Fibroblast of lung (primary cell): ENCODE results near the gene FSIP1. TPM values are rescaled to one million over a fixed set of nuclear protein-coding genes. Genes with fewer than 3 reads are reported as not detected.

Experiments
- DNase-seq, 2 donors: peaks; one replicate each; pipeline versions ENCODE4 v3.0.0 to v3.0.0-alpha.2; 2010; ENCODE audit warnings: low read depth in 2 of 2
- H2AFZ ChIP-seq: 2 replicates; pipeline ENCODE4 v1.5.1; 2012; ENCODE audit warnings: low read length, control low read depth, inconsistent platforms
- H3K27ac ChIP-seq: 2 replicates; pipeline ENCODE4 v1.5.1; 2011; ENCODE audit warnings: low read length, control low read depth; ENCODE audit not compliant: insufficient read depth
- H3K27me3 ChIP-seq: 2 replicates; pipeline ENCODE4 v1.5.1; 2011; ENCODE audit warnings: mild to moderate bottlenecking, low read length; ENCODE audit not compliant: control insufficient read depth, insufficient read depth
- H3K36me3 ChIP-seq: 2 replicates; pipeline ENCODE4 v1.5.1; 2011; ENCODE audit warnings: low read length; ENCODE audit not compliant: control insufficient read depth, insufficient read depth
- H3K4me1 ChIP-seq: 2 replicates; pipeline ENCODE4 v1.5.1; 2011; ENCODE audit warnings: low read length; ENCODE audit not compliant: control insufficient read depth, insufficient read depth; ENCODE audit errors: extremely low read depth
- H3K4me2 ChIP-seq: 2 replicates; pipeline ENCODE4 v1.5.1; 2011; ENCODE audit warnings: low read length, control low read depth; ENCODE audit not compliant: insufficient read depth; ENCODE audit errors: extremely low read depth
- H3K4me3 ChIP-seq, 4 experiments: fragments of 200-600 bp in 1 of 4; sonication (generic) in 1 of 4; replicated peaks in 1 of 4; 2 replicates each; pipeline ENCODE4 v1.5.1; 2011 to 2016; ENCODE audit warnings: low read length in 4 of 4, low read depth in 3 of 4, mild to moderate bottlenecking in 3 of 4, control low read depth in 2 of 4, inconsistent platforms in 1 of 4, mixed read lengths in 1 of 4; ENCODE audit not compliant: insufficient read depth in 1 of 4; ENCODE audit errors: control extremely low read depth in 1 of 4
- H3K79me2 ChIP-seq: 2 replicates; pipeline ENCODE4 v1.5.1; 2012; ENCODE audit warnings: mild to moderate bottlenecking, low read length, inconsistent platforms; ENCODE audit not compliant: control insufficient read depth, insufficient read depth
- H3K9ac ChIP-seq: 2 replicates; pipeline ENCODE4 v1.5.1; 2011; ENCODE audit warnings: mild to moderate bottlenecking, low read length, control low read depth; ENCODE audit not compliant: insufficient read depth
- H3K9me3 ChIP-seq: 2 replicates; pipeline ENCODE4 v1.5.1; 2012; ENCODE audit warnings: low read depth, low read length; ENCODE audit not compliant: control insufficient read depth, insufficient read depth
- H4K20me1 ChIP-seq: 2 replicates; pipeline ENCODE4 v1.5.1; 2011; ENCODE audit warnings: low read length; ENCODE audit not compliant: control insufficient read depth, insufficient read depth; ENCODE audit errors: extremely low read depth
- EZH2 ChIP-seq: IDR thresholded peaks from 2 replicates; pipeline ENCODE4 v1.5.1; 2012; ENCODE audit warnings: low read length, control low read depth, mild to moderate bottlenecking; ENCODE audit errors: missing control alignments
- polyA plus RNA-seq, 2 donors: library from polyadenylated mRNA; depleted of rRNA in 1 of 2; stranded (reverse) in 1 of 2; unstranded in 1 of 2; fragments of >200 nt; gene quantifications; 2 replicates each; pipeline ENCODE4 v1.2.1, GENCODE V29; 2011 to 2012; ENCODE audit warnings: missing spikeins in 1 of 2
- total RNA-seq: library from RNA; depleted of rRNA; stranded (reverse); fragments of >200 nt; gene quantifications from 2 replicates; pipeline ENCODE4 v1.2.1, GENCODE V29; 2014
- TF ChIP-seq, protein P1 (sequence below), 2 donors: IDR thresholded peaks in 1 of 2; conservative IDR thresholded peaks in 1 of 2; 1 replicate in 1 of 2; 2 replicates in 1 of 2; pipeline ENCODE4 v1.5.1; 2011 to 2012; ENCODE audit warnings: low read length in 2 of 2, control low read depth in 1 of 2, inconsistent platforms in 1 of 2, low read depth in 1 of 2, mild to moderate bottlenecking in 1 of 2

Gene FSIP1
- total and polyA plus RNA-seq, 2 donors (not counting 1 experiment from before 2014, with no cell fraction given): 0.50 to 5.1 TPM

DNA sequence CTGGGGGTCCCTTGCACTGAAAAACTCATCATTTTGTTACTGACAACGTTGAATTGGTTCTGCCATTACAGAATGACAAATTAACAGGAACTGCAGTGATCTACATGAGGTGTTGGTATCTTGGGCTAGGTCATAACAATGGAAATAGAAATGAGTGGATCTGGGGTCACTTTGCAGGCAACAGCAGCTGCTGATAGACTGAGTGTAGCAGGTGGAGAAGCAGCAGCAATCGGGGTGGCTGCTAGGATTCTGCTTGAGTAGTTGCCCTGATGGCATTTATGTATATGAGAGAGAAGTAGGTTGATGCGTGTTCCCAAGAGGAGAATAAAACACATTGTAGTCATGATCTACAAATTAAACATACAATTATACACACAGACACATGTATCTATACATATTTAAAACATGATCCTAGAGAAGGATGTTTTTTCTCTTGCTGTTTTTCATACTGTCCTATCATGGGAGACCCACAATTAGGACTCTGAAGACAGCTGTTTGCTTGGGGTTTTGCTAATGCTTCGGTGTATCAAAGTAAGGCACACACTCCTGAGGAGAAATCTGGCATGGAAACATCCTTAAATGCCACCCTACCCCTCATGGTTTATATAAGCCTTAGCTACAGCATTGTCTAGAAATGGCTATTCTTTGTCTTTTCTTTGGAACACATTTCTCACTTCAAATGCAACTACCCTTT is 217.5 kb downstream of the FSIP1 start:
- no peak for DNase-seq
- H3K4me1 ChIP-seq: no peaks in the 10 kb centered on the region
- no peak overlapping the region for H3K27ac ChIP-seq
- H4K20me1 ChIP-seq: no peaks in the 10 kb centered on the region
- H3K79me2 ChIP-seq: no peaks in the 10 kb centered on the region
- no peaks in the 10 kb centered on the region for H3K27me3 ChIP-seq
- H3K9me3 ChIP-seq: no peaks in the 10 kb centered on the region
- H3K9ac ChIP-seq: no peak overlapping the region
- no peak overlapping the region for H3K4me3 ChIP-seq
- no peak overlapping the region for H3K4me2 ChIP-seq
- no peak for TF ChIP-seq EZH2
- TF ChIP-seq, protein P1, sequence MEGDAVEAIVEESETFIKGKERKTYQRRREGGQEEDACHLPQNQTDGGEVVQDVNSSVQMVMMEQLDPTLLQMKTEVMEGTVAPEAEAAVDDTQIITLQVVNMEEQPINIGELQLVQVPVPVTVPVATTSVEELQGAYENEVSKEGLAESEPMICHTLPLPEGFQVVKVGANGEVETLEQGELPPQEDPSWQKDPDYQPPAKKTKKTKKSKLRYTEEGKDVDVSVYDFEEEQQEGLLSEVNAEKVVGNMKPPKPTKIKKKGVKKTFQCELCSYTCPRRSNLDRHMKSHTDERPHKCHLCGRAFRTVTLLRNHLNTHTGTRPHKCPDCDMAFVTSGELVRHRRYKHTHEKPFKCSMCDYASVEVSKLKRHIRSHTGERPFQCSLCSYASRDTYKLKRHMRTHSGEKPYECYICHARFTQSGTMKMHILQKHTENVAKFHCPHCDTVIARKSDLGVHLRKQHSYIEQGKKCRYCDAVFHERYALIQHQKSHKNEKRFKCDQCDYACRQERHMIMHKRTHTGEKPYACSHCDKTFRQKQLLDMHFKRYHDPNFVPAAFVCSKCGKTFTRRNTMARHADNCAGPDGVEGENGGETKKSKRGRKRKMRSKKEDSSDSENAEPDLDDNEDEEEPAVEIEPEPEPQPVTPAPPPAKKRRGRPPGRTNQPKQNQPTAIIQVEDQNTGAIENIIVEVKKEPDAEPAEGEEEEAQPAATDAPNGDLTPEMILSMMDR (conservative IDR thresholded peaks at IDR 0.05 in 1 of 2, IDR thresholded peaks at IDR 0.05 in 1 of 2; ENCODE audit: low read depth in 1 of 2, low read length in 2 of 2): no peak
- H2AFZ ChIP-seq: no peak overlapping the region
- H3K36me3 ChIP-seq: no peaks in the 10 kb centered on the region

DNA sequence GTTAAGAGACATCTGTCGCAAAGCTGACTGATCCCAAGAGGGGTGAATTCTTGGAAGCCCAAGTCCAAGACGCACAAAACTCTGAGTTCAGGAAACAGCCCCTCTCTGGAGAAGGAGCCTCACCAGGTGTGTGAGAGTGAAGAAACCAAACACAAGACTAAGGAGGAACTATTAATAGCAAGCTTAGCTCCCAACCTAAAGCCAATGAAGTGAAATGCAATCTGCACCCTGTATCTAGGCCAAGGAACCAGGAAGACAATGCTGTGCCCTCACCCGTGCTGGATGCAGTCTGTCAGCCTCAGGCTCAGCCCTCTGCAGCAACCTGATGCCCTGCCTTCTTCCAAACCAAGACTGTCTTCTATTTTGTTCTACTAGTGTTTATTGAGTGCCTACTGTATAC is 224.2 kb downstream of the FSIP1 start:
- Histone ChIP-seq H4K20me1 (no peaks in the 10 kb centered on the region), H3K36me3 (no peaks in the 10 kb centered on the region), H2AFZ (no peak overlapping the region), H3K9me3 (no peaks in the 10 kb centered on the region), H3K4me1 (no peaks in the 10 kb centered on the region), H3K79me2 (no peaks in the 10 kb centered on the region), H3K9ac (no peak overlapping the region), H3K27ac (no peak overlapping the region), H3K4me2 (no peak overlapping the region), H3K27me3 (no peaks in the 10 kb centered on the region), H3K4me3 (no peak overlapping the region)
- DNase-seq: no peak
- no peak for TF ChIP-seq EZH2
- TF ChIP-seq, protein P1 (conservative IDR thresholded peaks at IDR 0.05 in 1 of 2, IDR thresholded peaks at IDR 0.05 in 1 of 2; ENCODE audit: low read depth in 1 of 2, low read length in 2 of 2): no peak

DNA sequence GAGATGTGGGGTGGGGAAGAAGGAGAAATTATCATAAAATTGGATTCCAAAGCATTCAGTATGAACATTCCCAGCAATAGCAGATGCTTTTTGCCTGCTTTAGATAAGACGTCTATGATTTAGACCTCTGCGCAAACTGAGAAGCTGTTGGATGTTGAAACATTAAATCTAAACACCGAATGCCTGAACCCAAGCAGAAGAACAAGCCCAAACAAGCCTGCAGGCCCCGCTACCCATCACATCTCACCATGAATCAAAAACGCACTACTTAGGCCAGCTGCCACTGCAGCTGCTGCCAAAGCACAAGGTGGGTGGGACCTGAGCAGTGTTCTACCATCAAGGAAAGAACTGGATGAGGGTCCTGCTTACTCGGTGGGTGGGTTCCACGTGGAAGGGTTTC is 226.2 kb downstream of the FSIP1 start:
- no peak overlapping the region for H2AFZ ChIP-seq
- TF ChIP-seq, protein P1 (conservative IDR thresholded peaks at IDR 0.05 in 1 of 2, IDR thresholded peaks at IDR 0.05 in 1 of 2; ENCODE audit: low read depth in 1 of 2, low read length in 2 of 2): no peak

More for the DNA sequence above, 226.2 kb downstream of the FSIP1 start:
- Histone ChIP-seq H3K79me2 (no peaks in the 10 kb centered on the region), H3K27ac (no peak overlapping the region), H3K36me3 (no peaks in the 10 kb centered on the region), H3K27me3 (no peaks in the 10 kb centered on the region), H4K20me1 (no peaks in the 10 kb centered on the region), H3K4me3 (no peak overlapping the region), H3K9me3 (no peaks in the 10 kb centered on the region), H3K4me2 (no peak overlapping the region), H3K4me1 (no peaks in the 10 kb centered on the region), H3K9ac (no peak overlapping the region)
- peak in 1 of 2 donors; percentile 88 for DNase-seq
